ENCODE data around the gene PHKG2. TPM values are rescaled to one million over a fixed set of nuclear protein-coding genes. Genes with fewer than 3 reads are reported as not detected.

PHKG2 gene
- total and polyA plus RNA-seq, 2 experiments from 2014 or later: 35.1 to 52.1 TPM

- H3K4me3 ChIP-seq: no peak overlapping the region
- H3K4me1 ChIP-seq (ENCODE audit: low read depth): no peaks in the 10 kb centered on the region
- H3K36me3 ChIP-seq: peaks cover 14% of the 10 kb centered on the region
- H3K27ac ChIP-seq: no peak overlapping the region
- no peak for TF ChIP-seq CTCF (IDR thresholded peaks at IDR 0.05; ENCODE audit: low read depth, low read length)
- no peak for DNase-seq (ENCODE audit: low read depth in 1 of 2, low spot score in 1 of 2)
- H3K9me3 ChIP-seq (ENCODE audit: low read depth): no peaks in the 10 kb centered on the region
- no peaks in the 10 kb centered on the region for H3K27me3 ChIP-seq
These were observed 1.5 kb upstream of the PHKG2 start for GRCh38 chr16:30746638-30747175.

- Histone ChIP-seq H3K9me3 (ENCODE audit: low read depth) (no peaks in the 10 kb centered on the region), H3K4me1 (ENCODE audit: low read depth) (no peaks in the 10 kb centered on the region), H3K36me3 (peaks cover 14% of the 10 kb centered on the region), H3K4me3 (peak overlapping the region; percentile 35), H3K27ac (peak overlapping the region; percentile 68), H3K27me3 (no peaks in the 10 kb centered on the region)
- TF ChIP-seq CTCF (IDR thresholded peaks at IDR 0.05; ENCODE audit: low read depth, low read length): no peak
- peak in 1 of 2 donors; percentile 18 for DNase-seq (ENCODE audit: low read depth in 1 of 2, low spot score in 1 of 2)
These were observed 894 bp upstream of the PHKG2 start for GRCh38 chr16:30747331-30747730.

GRCh38 chr16:30748634-30749445 lies 615 bp downstream of the PHKG2 start:
- no peaks in the 10 kb centered on the region for H3K27me3 ChIP-seq
- H3K4me3 ChIP-seq: peak overlapping the region; percentile 87
- H3K9me3 ChIP-seq (ENCODE audit: low read depth): no peaks in the 10 kb centered on the region
- peak overlapping the region; percentile 81 for H3K27ac ChIP-seq
- peak; percentile 47 to 61 for DNase-seq (ENCODE audit: low read depth in 1 of 2, low spot score in 1 of 2)
- peaks cover 25% of the 10 kb centered on the region for H3K36me3 ChIP-seq
- no peak for TF ChIP-seq CTCF (IDR thresholded peaks at IDR 0.05; ENCODE audit: low read depth, low read length)
- H3K4me1 ChIP-seq (ENCODE audit: low read depth): no peaks in the 10 kb centered on the region

GRCh38 chr16:30750201-30750600 lies 2.0 kb downstream of the PHKG2 start:
- Histone ChIP-seq H3K4me1 (ENCODE audit: low read depth) (no peaks in the 10 kb centered on the region), H3K4me3 (no peak overlapping the region), H3K27ac (no peak overlapping the region), H3K27me3 (no peaks in the 10 kb centered on the region), H3K9me3 (ENCODE audit: low read depth) (no peaks in the 10 kb centered on the region), H3K36me3 (peaks cover 22% of the 10 kb centered on the region)
- no peak for DNase-seq (ENCODE audit: low read depth in 1 of 2, low spot score in 1 of 2)
- no peak for TF ChIP-seq CTCF (IDR thresholded peaks at IDR 0.05; ENCODE audit: low read depth, low read length)

GRCh38 chr16:30750876-30751465 lies 2.7 kb downstream of the PHKG2 start:
- H3K27me3 ChIP-seq: no peaks in the 10 kb centered on the region
- no peak overlapping the region for H3K27ac ChIP-seq
- peaks cover 22% of the 10 kb centered on the region for H3K36me3 ChIP-seq
- no peaks in the 10 kb centered on the region for H3K4me1 ChIP-seq (ENCODE audit: low read depth)
- no peak for DNase-seq (ENCODE audit: low read depth in 1 of 2, low spot score in 1 of 2)
- H3K4me3 ChIP-seq: no peak overlapping the region
- TF ChIP-seq CTCF (IDR thresholded peaks at IDR 0.05; ENCODE audit: low read depth, low read length): no peak
- no peaks in the 10 kb centered on the region for H3K9me3 ChIP-seq (ENCODE audit: low read depth)
